SHP77 treated with DMSO at 0.1 percent for 48 hours (cell line): ENCODE results near the gene HES5.

ENCODE experiments used
- DNase-seq: peaks from one replicate; lab custom pipeline; 2025; lab: John Stamatoyannopoulos, UW

HES5 gene

DNA sequence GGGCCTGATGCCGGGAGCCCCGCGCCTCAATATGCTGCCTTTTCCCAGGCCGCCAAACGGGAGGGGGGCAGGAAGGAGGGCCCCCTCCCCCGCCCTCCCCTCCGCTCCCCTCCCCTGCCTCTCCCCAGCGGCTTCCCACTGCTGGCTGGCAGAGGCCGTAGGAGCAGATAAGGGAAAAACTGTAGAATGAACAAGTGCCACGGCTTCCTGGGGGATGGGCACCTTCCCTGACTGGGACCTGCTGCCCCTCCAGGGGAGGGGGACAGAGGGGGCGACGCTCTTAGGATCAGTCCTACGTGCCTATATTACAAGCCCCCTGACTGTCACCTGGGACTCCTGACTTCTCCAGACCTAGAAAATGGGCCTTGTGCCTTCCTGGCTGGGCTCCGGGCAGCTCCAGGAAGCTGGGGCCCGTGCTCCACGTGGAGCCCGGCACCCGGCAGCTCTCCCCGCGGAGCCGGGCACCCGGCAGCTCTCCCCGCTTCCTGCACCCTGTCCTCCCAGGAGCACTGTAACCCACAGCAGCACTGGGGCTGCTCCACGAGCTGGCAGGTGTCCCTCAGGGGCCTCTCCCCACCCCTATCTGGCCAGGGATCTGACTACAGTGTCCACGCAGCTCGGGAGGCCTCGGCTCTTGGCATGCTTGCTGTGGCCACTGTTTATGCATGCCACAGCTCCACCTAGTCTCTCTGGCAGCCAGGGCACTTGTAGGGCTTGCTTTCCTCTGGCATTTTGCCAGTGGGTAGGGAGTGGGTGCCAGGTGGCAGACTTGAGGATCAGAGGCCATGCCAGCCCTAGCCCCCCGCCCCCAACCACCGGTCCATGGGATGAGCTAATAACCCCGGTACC lies 674 bp upstream of the HES5 start:
- no peak for DNase-seq

DNA sequence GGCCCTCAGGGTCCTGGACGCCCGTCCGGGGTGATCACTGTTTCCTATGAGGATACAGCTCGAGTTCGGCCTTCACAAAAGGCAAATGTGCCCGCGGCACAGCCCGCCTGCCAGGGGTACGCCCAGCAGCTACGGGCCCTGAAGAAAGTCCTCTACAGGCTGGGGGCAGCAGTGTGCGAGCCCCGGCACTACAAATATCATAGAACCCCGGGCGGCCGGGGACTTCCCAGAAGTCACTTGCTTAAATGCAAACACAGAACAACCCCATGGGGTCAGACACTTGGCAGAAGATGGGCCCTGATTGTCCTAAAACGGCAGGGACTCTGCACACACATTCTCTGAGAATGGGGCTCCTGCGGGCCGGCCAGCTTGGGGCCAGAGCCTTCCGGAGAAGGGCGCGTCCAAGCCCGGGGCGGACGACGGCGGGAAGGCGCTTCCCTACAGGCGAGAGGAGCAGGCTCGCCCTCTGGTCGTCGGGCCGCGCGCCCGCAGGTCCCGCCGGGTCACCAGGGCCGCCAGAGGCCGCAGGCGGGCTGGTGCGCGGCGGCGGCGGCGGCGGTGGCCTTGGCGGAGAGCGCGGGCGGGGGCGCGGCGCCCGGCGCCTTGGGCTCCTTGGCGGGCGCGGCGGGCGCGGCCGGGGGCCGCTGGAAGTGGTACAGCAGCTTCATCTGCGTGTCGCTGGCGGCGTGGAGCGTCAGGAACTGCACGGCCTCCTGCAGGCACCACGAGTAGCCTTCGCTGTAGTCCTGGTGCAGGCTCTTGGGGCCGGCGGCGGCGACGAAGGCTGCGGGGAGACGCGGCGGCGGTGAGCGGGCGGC lies 888 bp downstream of the HES5 start:
- no peak for DNase-seq

DNA sequence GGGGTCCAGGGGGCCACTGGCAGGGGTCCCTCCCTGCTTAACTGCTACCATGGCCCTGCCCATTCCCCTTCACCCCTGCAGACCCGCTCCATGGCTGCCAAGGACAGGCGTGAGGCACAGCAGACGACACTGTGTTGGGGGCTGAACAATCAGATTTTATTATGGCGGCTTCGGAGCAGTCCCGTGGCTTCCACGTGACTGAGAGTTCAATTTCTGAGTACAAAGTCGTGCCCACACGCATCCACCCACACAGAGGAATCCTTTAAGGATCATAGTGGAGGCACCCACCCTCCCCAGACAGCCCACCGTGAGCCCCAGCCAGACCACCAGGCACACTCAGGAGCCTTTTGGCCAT lies 1.5 kb downstream of the HES5 start:
- DNase-seq, result no peak

DNA sequence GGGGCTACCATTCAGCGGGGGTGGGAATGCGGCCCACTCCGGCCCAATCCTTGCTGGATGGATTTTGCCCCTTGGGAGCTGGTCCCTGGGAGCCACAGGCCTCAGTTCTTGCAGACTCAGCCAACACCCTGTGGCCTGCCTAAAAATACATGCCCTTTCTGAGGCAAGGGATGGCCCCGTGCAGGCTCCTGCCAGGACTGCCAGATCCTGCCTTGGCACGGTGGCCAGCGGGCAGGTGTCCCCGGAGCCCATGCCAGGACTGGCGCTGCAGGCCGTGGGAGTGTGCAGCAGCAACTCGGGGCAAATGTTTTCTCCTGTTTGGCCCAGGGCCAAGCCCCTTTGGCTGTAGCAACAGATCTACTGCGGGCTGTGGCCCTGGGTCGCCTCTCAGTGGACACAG lies 2.0 kb downstream of the HES5 start:
- DNase-seq, result no peak

DNA sequence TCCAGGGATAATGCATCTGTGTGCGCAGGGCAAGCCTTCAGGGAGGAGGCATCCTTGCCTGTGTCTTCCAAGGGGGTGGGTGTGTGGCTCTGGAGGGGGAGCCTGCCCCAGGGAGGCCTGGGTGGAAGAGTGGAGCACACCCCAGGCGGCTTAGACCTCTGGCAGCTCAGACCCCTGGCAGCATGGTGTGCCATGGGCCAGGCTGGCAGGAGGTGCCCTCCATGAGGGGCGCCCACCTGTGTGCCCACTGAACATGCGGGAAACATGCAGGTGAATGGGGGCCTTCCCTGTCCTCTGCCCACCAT lies 2.6 kb downstream of the HES5 start:
- no peak for DNase-seq

DNA sequence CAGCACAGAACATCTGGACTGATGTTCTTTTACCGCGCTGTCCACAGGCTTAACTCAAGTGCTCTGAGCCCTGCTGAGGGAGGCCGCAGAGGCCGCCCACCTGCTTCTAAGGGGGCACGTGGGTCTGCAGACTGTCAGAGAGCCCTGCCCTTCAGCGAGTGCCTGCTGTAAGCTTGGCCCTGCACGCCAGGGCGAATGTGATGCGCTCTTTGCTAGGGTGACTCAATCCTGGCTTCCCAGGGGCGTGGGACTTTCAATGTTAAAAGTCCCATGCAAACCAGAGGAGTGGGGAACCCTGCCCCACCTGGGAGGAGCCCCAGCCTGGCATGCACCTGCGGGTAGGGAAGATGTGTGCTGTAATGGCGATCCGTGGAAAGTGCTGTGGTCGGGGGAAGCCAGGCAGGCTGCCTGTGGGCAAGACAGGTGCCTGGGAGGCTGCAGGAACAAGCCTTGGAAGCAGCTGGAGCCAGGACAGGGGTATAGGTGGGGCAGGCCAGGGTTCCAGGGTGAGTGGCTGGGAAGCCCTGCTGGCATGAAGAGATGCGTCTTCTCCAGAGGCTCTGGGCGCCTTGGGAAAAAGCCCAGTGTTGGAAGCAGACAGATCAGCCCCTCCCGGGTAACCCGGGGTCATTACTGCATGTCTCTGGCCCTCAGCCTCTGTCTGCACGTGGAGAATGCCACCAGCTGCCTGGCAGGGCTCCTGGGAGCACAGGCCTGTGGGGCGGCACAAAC lies 3.1 kb downstream of the HES5 start:
- no peak for DNase-seq

DNA sequence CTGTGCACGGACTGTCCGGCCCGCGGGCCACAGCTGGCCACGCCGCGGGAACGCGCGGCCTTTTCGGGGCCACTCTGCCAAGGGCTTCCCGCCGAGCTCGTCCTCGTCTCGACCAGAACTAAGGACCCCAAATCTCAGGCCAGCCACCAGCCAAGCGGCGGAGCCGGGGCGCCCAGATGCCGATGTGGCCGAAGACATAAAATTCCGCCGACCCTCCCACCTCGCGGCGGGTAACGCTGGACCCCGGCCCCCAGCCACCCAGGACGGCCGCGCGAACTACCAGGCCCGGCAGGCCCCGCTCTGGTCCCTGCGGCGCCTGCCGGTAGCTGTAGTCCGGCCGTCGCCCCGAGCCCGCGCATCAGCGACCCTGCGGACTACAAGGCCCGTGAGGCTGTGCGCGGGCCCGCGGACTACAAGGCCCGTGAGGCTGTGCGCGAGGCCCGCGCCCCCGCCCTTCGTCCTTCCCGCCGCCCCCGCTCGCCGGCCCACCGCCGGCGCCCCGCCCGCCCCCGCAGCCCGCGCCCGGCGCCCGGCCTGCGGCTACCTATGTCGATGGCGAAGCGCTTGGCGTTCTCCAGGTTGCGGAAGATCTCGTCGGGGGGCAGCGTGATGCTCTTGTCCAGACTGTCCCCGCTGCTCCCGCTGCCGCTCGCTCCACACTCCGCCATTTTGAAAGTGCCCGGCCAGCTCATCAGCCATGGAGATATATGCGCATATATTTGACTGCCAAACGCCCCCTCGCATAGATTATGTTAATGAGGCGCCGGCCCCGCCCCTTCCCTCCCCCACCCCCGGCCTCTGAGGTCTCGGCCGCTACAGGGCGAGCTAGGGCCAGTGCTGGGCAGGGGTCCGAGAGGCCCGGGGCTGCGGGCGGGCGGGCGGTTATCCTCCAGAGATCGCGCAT lies 3.9 kb downstream of the HES5 start, which contains the start of gene PANK4:
Gene PANK4, minus strand, starts transcription at position 677 of the 904 bp plus-strand sequence. Its CDS starts 9 bp downstream, at position 668.
- peak; percentile 57 for DNase-seq

DNA sequence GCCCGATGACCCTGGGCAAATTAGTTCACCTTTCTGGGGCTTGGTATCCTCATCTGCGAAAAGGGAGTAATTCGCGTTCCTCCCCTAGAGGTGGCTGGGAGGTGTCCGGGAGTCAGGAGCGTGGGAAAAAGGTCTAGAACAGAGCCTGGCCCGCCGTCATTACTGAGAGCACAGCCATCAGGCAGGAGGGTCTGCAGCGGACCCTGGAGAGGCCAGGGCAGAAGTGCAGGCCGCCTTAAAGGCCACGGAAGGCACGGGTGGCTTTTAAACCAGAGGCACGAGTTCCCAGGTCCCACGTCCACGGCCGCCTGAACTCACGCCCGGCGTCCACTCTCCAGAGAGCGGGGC lies 4.5 kb downstream of the HES5 start:
- DNase-seq, result no peak

DNA sequence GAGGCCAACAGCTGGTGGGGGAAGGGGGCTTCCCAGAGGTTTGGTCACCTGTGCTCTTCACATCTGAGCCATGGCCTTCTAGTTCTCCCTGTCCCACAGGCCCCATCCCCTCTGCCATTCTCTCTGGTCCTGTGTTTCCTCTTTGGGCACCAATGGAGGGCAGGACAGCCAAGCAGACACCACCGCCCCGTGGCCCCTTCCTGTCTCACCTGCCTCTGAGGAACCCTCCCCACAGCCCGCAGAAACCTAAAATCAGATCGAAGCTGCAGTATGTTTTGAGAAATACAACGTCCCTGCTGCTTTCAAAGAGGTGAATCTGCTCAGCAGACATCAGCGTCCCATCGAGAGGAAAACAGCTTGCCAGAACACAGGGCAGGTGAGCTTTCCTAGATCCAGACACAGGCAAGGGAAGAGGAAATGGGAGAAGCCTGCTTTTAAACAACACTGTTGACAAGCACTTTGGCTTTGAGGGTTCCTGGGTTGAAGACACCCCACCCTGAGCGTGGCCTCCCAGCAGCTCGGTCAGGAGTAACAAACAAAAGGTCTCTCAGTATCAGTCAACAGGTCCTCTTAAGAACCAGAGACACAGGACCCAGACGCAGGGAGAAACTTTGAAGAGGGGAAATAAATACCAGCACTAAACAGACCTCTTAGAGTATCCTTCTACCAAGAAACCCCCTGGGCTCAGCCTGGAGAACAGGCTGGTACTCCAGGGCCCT lies 6.0 kb downstream of the HES5 start:
- DNase-seq, result no peak

DNA sequence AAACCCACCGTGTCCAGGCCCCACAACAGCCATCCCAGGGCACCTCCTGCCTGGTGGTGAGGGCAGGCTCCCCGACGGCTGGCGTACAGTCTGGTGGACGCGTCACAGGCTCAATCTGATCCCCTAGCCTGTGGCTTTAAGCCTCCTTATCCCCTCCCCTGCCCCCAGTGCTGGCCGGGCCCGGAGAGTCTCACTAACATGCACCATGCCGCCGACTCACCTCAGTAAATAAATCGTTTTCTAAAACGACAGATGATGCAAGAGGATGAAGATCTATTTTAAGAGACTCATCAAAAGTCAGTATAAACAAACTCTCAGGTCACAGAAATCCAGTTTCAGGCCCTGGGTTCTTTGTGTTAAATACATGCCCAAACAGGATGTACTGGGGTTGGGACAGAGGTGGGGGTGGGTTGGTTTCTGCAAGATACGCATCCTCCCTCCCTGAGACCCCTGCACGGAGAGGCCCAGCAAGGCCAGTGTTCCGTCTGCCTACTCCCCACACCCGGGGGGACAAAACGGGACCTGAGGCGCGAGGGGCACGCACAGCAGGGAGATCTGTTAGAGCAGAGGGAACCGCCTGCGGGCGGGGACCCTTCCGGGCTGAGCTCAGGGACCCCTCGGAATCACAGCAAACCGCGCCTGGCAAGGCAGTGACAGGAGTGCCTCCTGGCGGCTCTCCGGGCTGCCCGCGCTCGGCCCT lies 6.7 kb downstream of the HES5 start:
- DNase-seq, result no peak

DNA sequence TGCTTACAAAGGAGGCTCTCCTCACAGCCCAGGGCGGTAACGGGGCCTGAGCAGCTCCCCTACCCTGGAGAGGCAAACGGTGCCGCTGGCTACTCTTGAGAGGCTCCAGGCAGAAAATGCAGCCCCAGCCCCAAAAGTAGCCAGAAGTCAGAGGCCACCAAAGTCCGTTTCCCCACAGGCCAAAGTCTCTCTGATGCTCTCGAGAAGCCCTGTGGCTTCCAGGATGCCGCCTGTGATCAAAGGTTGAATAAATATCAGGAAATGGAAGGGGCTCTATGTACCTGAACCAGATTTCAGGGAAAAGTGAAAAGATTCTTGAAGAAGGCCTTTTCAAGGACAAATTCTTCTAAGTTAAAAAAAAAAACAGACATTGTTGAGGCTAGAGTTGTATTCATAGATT lies 7.8 kb downstream of the HES5 start:
- no peak for DNase-seq

DNA sequence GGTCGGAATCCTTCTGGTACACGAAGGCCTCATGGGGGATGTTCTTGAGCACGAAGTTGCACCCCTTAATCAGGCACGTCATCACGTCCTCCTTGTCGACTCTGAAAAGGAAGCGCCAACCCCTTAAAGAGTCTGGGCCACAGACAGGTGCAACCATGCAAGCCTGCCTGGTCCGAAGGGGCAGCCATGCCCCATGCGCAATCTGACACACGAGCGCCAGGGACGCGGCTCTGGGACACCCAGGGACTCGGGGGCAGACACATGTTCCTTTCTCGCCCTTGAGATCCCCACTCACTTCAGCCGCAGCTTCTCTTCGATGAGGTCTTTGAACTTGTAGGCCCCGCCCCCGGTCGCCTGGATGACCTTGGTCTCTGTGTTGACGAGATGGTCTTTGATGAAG lies 9.3 kb downstream of the HES5 start:
- DNase-seq, result no peak

DNA sequence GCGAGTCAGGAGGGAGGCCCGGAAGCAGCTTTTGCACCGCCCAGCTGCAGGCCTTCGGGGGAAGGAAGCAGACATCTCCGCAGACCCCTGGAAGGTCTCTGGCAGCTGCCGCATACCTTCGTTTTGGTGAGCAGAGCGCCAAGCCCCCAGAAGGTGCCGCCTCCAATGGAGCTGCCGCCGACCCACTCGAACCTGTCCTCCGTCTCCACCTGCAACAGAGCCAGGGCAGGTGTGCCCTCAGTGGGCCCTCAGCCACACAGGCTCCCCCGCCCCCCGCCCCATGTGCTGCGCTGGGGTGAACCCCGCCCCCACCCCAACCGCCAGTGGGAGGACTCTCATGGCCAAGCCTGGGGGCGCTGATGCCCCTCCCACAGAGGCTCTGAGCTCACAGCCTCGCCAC lies 9.9 kb downstream of the HES5 start:
- no peak for DNase-seq

DNA sequence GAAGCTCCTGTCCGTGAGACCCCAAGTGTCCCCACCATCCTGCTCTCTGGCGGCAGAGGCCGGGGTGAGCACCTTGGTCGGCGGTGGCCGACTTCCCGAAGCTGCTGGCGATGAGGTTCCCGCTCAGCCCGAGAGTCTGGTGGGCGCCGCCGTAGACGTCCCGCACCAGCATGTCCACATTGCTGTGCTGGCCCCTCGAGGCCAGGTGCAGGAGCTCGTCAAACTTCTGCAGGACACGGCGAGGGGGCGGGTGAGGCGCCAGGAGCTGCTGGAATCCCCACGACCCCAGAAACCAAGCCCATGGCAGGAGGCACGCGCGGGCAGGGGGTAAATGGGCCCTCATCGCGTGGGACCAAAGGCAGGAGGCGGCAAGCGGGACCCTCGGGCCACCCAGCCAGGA lies 10.3 kb downstream of the HES5 start:
- DNase-seq, result no peak

DNA sequence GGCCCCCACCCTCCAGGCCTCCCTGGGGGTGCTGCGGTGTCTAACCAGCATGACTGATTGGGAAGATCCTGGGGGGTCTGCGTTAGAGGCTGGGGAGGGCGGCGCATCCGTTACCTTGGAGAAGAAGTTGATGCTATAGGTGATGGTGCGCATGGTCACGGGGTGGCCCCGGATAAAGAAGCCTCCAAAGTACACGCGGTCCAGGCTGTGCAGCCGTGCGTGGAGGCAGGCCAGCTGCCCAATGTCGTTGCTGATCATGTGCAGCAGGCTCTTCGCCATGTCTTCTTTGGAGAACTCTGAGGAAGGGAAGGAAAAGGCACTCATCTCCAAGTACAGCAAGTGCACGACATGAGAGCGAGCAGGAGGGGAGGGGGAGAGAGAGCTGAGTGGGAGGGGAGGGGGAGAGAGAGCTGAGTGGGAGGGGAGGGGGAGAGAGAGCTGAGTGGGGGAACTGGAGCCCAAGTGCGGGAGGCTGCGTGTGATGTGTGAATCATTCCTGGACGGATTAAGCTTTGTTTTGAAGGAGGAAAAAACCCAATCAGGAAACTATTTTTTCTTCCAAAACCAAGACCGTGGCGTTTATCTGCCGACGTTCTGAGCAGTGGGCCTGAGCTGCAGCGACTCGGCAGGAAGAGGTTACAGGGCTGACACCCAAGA lies 10.9 kb downstream of the HES5 start:
- DNase-seq, result no peak

DNA sequence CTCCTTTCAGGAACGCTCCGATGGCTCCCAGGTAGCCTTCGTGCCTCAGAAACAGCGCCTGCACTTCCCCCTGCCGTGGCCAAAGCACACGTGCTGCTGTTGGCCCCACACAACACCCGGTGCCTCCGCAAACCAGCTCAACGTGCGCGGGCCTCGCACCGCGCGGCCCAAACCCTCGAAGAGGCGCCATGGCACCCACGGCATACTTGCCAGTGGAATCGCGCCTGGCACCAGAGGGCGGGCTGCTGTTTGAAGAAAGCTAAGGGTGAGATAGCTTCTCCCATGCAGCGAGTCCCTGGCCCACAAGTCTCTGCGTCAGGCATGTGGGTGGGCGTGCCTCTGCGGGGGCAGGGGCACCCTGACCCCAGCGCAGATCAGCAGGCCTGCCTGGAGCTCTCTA lies 11.5 kb downstream of the HES5 start:
- DNase-seq, result no peak

DNA sequence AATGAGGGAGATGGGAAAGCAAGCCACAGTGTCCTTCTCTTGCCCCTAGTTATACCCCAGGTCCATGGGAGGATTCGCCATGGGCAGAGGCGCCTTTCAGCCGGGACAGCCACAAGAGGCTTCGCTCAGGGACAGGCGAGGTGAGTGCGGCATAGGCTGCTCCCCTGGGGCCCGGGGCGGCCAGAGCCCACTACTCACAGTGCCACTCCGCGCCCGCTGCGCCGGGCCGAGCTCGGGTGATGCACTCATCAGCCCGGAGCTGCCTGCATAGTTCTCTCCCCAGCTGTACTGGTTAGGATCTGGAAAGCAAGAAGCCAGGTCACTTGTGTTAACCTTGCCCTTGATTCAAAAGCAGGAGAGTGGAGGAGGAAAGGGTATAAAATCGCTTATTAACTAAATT lies 12.1 kb downstream of the HES5 start:
- DNase-seq, result no peak

DNA sequence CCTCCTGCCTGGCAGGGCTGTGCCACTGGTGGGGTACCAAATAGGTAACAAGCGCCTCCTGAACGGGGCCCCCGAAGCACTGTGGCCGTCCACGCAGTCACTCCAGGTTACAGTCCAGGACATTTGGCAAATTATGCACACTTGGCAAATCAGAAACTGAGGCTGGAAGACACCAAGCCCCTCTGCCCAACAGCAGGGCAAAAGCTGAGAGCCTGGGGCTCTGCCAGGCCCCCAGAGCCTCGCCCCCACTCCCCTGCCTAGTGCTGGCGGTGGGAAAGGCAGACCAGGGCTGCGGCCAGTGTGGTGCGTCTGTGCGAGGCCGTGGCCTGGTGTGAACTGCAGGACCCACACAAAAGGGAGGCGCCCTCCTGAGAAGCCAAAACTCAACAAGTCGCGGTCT lies 13.1 kb downstream of the HES5 start:
- DNase-seq, result no peak

DNA sequence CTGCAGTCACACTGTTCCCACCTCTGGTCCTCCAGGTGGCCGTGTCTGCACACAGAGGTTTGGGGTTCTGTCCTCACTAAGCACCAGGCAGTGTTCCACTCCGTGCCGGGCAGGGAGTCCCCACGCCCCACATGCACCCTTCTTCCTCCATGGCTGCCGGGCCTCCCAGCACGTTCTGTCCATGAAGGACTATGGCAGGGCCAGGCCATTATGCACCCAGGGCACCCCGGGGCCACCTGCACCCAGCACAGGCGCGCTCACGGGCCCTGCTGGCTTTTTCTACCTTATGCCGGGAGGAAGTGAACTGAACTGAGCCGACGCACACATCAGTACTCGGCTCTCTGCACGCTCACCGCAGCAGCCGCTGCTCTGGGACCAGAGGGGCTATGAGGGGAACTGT lies 13.9 kb downstream of the HES5 start:
- no peak for DNase-seq

DNA sequence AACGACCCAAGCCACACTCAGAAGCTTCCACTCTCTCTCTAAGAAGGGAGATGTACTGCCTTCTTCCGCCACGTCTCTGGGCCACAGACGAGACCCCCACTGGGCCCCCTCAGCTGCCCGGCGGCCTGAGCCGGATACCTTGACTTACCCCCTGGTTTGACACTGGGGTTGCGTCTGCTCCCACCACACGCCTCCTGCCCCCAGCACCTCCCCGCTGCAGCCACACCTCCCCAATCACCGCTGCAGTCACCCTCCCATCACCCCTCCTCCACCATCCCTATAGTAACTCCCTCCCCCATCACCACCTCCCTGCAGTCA lies 14.3 kb downstream of the HES5 start:
- no peak for DNase-seq
